ENCODE measurements around the gene SCAMP4. TPM values are rescaled to one million over a fixed set of nuclear protein-coding genes. Genes with fewer than 3 reads are reported as not detected.

The SCAMP4 gene
- total RNA-seq, 1 experiment from 2014 or later, result 63.3 TPM

- RAD21 ChIA-PET (ENCODE audit: low non-redundant PET in 1 of 2, low total read pairs in 2 of 2, uncharacterized antibody in 2 of 2, unreplicated experiment in 2 of 2), result no interaction called here
- Histone ChIP-seq H3K4me1 (ENCODE audit: control insufficient read depth in 1 of 2, insufficient read depth in 2 of 2, low read length in 2 of 2) (no peaks in the 10 kb centered on the region), H3K79me2 (ENCODE audit: insufficient read depth, low read length) (peaks cover 62% of the 10 kb centered on the region), H4K20me1 (ENCODE audit: insufficient read depth) (no peaks in the 10 kb centered on the region), H3K9ac (ENCODE audit: low read length) (no peak overlapping the region), H3K9me3 (ENCODE audit: control insufficient read depth in 1 of 2, insufficient read depth in 1 of 2, low read depth in 1 of 2, low read length in 2 of 2) (no peaks in the 10 kb centered on the region), H3K4me2 (ENCODE audit: low read length) (no peak overlapping the region), H3K36me3 (ENCODE audit: control insufficient read depth in 1 of 2, insufficient read depth in 2 of 2, low read length in 2 of 2) (peaks cover 0 to 3% of the 10 kb centered on the region in 2 experiments; a peak in 3 of 4 replicates), H2AFZ (ENCODE audit: low read depth, low read length, poor library complexity, severe bottlenecking) (no peak overlapping the region), H3K27ac (ENCODE audit: low read depth, low read length) (no peak overlapping the region), H3K27me3 (ENCODE audit: insufficient read depth, low read length) (no peaks in the 10 kb centered on the region), H3K9me2 (ENCODE audit: insufficient read depth) (no peaks in the 10 kb centered on the region), H3K4me3 (replicated peaks in 1 of 2; ENCODE audit: low read depth in 1 of 2, low read length in 2 of 2) (no peak overlapping the region)
- CTCF ChIA-PET, result no interaction called here
- TF ChIP-seq ZBTB33 (IDR thresholded peaks at IDR 0.05; ENCODE audit: extremely low read depth, insufficient replicate concordance, low read length) (no peak), REST (IDR thresholded peaks at IDR 0.05; ENCODE audit: low read depth) (no peak), RAD21 (IDR thresholded peaks at IDR 0.05; ENCODE audit: low read depth) (no peak), SIN3A (IDR thresholded peaks at IDR 0.05; ENCODE audit: low read depth) (no peak), YY1 (IDR thresholded peaks at IDR 0.05; ENCODE audit: extremely low read depth, insufficient replicate concordance, low read depth, low read length) (no peak), TCF7L2 (IDR thresholded peaks at IDR 0.05; ENCODE audit: borderline replicate concordance, extremely low read depth, insufficient read depth, insufficient read length) (no peak), CBX3 (IDR thresholded peaks at IDR 0.05; ENCODE audit: low read depth) (no peak), MAX (IDR thresholded peaks at IDR 0.05) (no peak), POLR2AphosphoS5 (IDR thresholded peaks at IDR 0.05; ENCODE audit: low read depth, low read length) (no peak), ZFX (IDR thresholded peaks at IDR 0.05) (no peak), EZH2phosphoT487 (IDR thresholded peaks at IDR 0.05; ENCODE audit: borderline replicate concordance) (no peak), SRF (IDR thresholded peaks at IDR 0.05; ENCODE audit: low read depth) (no peak)
- ATAC-seq (no peak), DNase-seq (ENCODE audit: low read depth, low spot score) (no peak)
- POLR2A ChIA-PET, result no interaction called here
- BruUV-seq (replicated peaks), result no TSS peak
- intact Hi-C loops (cut with micrococcal nuclease), result no loop called here
Observed at GRCh38 chr19:1967087-1967608, 61.9 kb downstream of the SCAMP4 start.

All from HCT116 (cell line).